ENCODE results near the gene GLYATL3. TPM values are rescaled to one million over a fixed set of nuclear protein-coding genes. Genes with fewer than 3 reads are reported as not detected.

The GLYATL3 gene
- total RNA-seq, 2 experiments from 2014 or later, result not detected

GRCh38 chr6:49513153-49513989 lies 13.6 kb downstream of the GLYATL3 start:
- intact Hi-C loops (cut with micrococcal nuclease), result no loop called here
- H3K27ac Mint-ChIP-seq, result no peak overlapping the region
- no peaks in the 10 kb centered on the region for H3K36me3 Mint-ChIP-seq (ENCODE audit: low read depth)
- no peaks in the 10 kb centered on the region for H3K4me1 Mint-ChIP-seq (ENCODE audit: low read depth)
- no peak for TF ChIP-seq CTCF (IDR thresholded peaks at IDR 0.05)
- no peak for DNase-seq
- ChIA-PET POLR2A (no interaction called here), CTCF (no interaction called here)
- H3K4me3 Mint-ChIP-seq, result no peak overlapping the region
- no peaks in the 10 kb centered on the region for H3K9me3 Mint-ChIP-seq
- peaks cover 8% of the 10 kb centered on the region for H3K27me3 Mint-ChIP-seq
- ATAC-seq, result no peak

- Mint-ChIP-seq H3K36me3 (ENCODE audit: low read depth) (no peaks in the 10 kb centered on the region), H3K9me3 (no peaks in the 10 kb centered on the region), H3K4me3 (no peak overlapping the region), H3K27ac (no peak overlapping the region), H3K27me3 (peaks cover 8% of the 10 kb centered on the region), H3K4me1 (ENCODE audit: low read depth) (no peaks in the 10 kb centered on the region)
- DNase-seq, result no peak
- TF ChIP-seq CTCF (IDR thresholded peaks at IDR 0.05), result no peak
- ChIA-PET CTCF (no interaction called here), POLR2A (interaction anchor here (0.8 kb wide), 1 partner anchor 32 kb away, joined by 3 read pairs; no protein-coding TSS in a partner anchor)
- intact Hi-C loops (cut with micrococcal nuclease), result no loop called here
- ATAC-seq, result no peak
These were observed 15.1 kb downstream of the GLYATL3 start for GRCh38 chr6:49514571-49515484.

- ATAC-seq (no peak), DNase-seq (no peak)
- no peak for TF ChIP-seq CTCF (IDR thresholded peaks at IDR 0.05)
- ChIA-PET CTCF (interaction anchor here (1.1 kb wide), 1 partner anchor 62 kb away, joined by 4 read pairs; no protein-coding TSS in a partner anchor), POLR2A (interaction anchor here (0.8 kb wide), 1 partner anchor 33 kb away, joined by 3 read pairs; no protein-coding TSS in a partner anchor)
- intact Hi-C loops (cut with micrococcal nuclease), result no loop called here
- Mint-ChIP-seq H3K9me3 (no peaks in the 10 kb centered on the region), H3K36me3 (ENCODE audit: low read depth) (no peaks in the 10 kb centered on the region), H3K4me1 (ENCODE audit: low read depth) (no peaks in the 10 kb centered on the region), H3K4me3 (no peak overlapping the region), H3K27me3 (peaks cover 8% of the 10 kb centered on the region), H3K27ac (no peak overlapping the region)
These were observed 15.9 kb downstream of the GLYATL3 start for GRCh38 chr6:49515485-49516146.

- H3K27ac Mint-ChIP-seq, result no peak overlapping the region
- no peak for ATAC-seq
- no peak for TF ChIP-seq CTCF (IDR thresholded peaks at IDR 0.05)
- H3K27me3 Mint-ChIP-seq, result peaks cover 8% of the 10 kb centered on the region
- H3K4me3 Mint-ChIP-seq, result no peak overlapping the region
- POLR2A ChIA-PET, result no interaction called here
- H3K36me3 Mint-ChIP-seq (ENCODE audit: low read depth), result no peaks in the 10 kb centered on the region
- DNase-seq, result no peak
- intact Hi-C loops (cut with micrococcal nuclease), result no loop called here
- CTCF ChIA-PET, result interaction anchor here (1.1 kb wide), 1 partner anchor 63 kb away, joined by 4 read pairs; no protein-coding TSS in a partner anchor
- H3K9me3 Mint-ChIP-seq, result no peaks in the 10 kb centered on the region
- no peaks in the 10 kb centered on the region for H3K4me1 Mint-ChIP-seq (ENCODE audit: low read depth)
These were observed 16.4 kb downstream of the GLYATL3 start for GRCh38 chr6:49516147-49516505.
